ENCODE data around the gene CTTNBP2. TPM values are rescaled to one million over a fixed set of nuclear protein-coding genes. Genes with fewer than 3 reads are reported as not detected.

Gene CTTNBP2
- total RNA-seq, 3 donors from 2014 or later (not counting 1 experiment from before 2014, with no cell fraction given): 0.10 TPM; not detected in 2

- H3K27me3 Mint-ChIP-seq (ENCODE audit: low read depth in 2 of 2): no peaks in the 10 kb centered on the region
- no peak for ATAC-seq
- H3K9me3 Mint-ChIP-seq: peaks cover 4 to 10% of the 10 kb centered on the region in 2 donors
- Histone ChIP-seq H3K4me3 (ENCODE audit: low read length) (no peak overlapping the region), H3K36me3 (ENCODE audit: control insufficient read depth, insufficient read depth, low read length) (no peaks in the 10 kb centered on the region), H3K9me3 (ENCODE audit: control insufficient read depth, insufficient read depth, low read length) (no peaks in the 10 kb centered on the region), H3K4me1 (ENCODE audit: control insufficient read depth, insufficient read depth, low read length) (no peaks in the 10 kb centered on the region), H3K27ac (ENCODE audit: low read length) (no peak overlapping the region), H3K27me3 (ENCODE audit: control insufficient read depth, insufficient read depth, low read length) (no peaks in the 10 kb centered on the region)
- no peak for DNase-seq
- H3K27ac Mint-ChIP-seq: no peak overlapping the region
- no peak for TF ChIP-seq CTCF (IDR thresholded peaks at IDR 0.05)
- H3K36me3 Mint-ChIP-seq: no peaks in the 10 kb centered on the region
- no peaks in the 10 kb centered on the region for H3K4me1 Mint-ChIP-seq
- intact Hi-C loops (cut with micrococcal nuclease): no loop called here
- no peak overlapping the region for H3K4me3 Mint-ChIP-seq
- 100% methylated on average over 3 of the region's 5 CpGs for WGBS (ENCODE audit: insufficient coverage)
Observed at GRCh38 chr7:117790731-117791130, 82.5 kb downstream of the CTTNBP2 start.

- no peaks in the 10 kb centered on the region for H3K27me3 Mint-ChIP-seq (ENCODE audit: low read depth in 2 of 2)
- no peaks in the 10 kb centered on the region for H3K4me1 Mint-ChIP-seq
- Histone ChIP-seq H3K27ac (ENCODE audit: low read length) (no peak overlapping the region), H3K4me1 (ENCODE audit: control insufficient read depth, insufficient read depth, low read length) (no peaks in the 10 kb centered on the region), H3K4me3 (ENCODE audit: low read length) (no peak overlapping the region), H3K36me3 (ENCODE audit: control insufficient read depth, insufficient read depth, low read length) (no peaks in the 10 kb centered on the region), H3K27me3 (ENCODE audit: control insufficient read depth, insufficient read depth, low read length) (no peaks in the 10 kb centered on the region), H3K9me3 (ENCODE audit: control insufficient read depth, insufficient read depth, low read length) (no peaks in the 10 kb centered on the region)
- no peak overlapping the region for H3K27ac Mint-ChIP-seq
- H3K9me3 Mint-ChIP-seq: peaks cover 3 to 10% of the 10 kb centered on the region in 2 donors
- no peak for DNase-seq
- no peaks in the 10 kb centered on the region for H3K36me3 Mint-ChIP-seq
- no peak for ATAC-seq
- no peak overlapping the region for H3K4me3 Mint-ChIP-seq
- intact Hi-C loops (cut with micrococcal nuclease): no loop called here
- no peak for TF ChIP-seq CTCF (IDR thresholded peaks at IDR 0.05)
- 83% methylated on average over 1 of the region's 2 CpGs for WGBS (ENCODE audit: insufficient coverage)
Observed at GRCh38 chr7:117790251-117790650, 83.0 kb downstream of the CTTNBP2 start.

- no CpG with 5 or more reads among the region's 1 CpG for WGBS (ENCODE audit: insufficient coverage)
- no peak for ATAC-seq
- Mint-ChIP-seq H3K9me3 (peaks cover 0 to 3% of the 10 kb centered on the region in 2 donors), H3K4me1 (no peaks in the 10 kb centered on the region), H3K36me3 (no peaks in the 10 kb centered on the region), H3K27me3 (ENCODE audit: low read depth in 2 of 2) (no peaks in the 10 kb centered on the region), H3K27ac (no peak overlapping the region), H3K4me3 (no peak overlapping the region)
- H3K27me3 ChIP-seq (ENCODE audit: control insufficient read depth, insufficient read depth, low read length): no peaks in the 10 kb centered on the region
- TF ChIP-seq CTCF (IDR thresholded peaks at IDR 0.05): no peak
- no peaks in the 10 kb centered on the region for H3K9me3 ChIP-seq (ENCODE audit: control insufficient read depth, insufficient read depth, low read length)
- intact Hi-C loops (cut with micrococcal nuclease): no loop called here
- no peak for DNase-seq
- H3K36me3 ChIP-seq (ENCODE audit: control insufficient read depth, insufficient read depth, low read length): no peaks in the 10 kb centered on the region
- no peaks in the 10 kb centered on the region for H3K4me1 ChIP-seq (ENCODE audit: control insufficient read depth, insufficient read depth, low read length)
- H3K4me3 ChIP-seq (ENCODE audit: low read length): no peak overlapping the region
- no peak overlapping the region for H3K27ac ChIP-seq (ENCODE audit: low read length)
Observed at GRCh38 chr7:117785431-117785830, 87.8 kb downstream of the CTTNBP2 start.

- H3K4me1 ChIP-seq (ENCODE audit: control insufficient read depth, insufficient read depth, low read length): no peaks in the 10 kb centered on the region
- Mint-ChIP-seq H3K36me3 (no peaks in the 10 kb centered on the region), H3K27ac (no peak overlapping the region), H3K4me1 (no peaks in the 10 kb centered on the region), H3K4me3 (no peak overlapping the region), H3K9me3 (peaks cover 0 to 3% of the 10 kb centered on the region in 2 donors), H3K27me3 (ENCODE audit: low read depth in 2 of 2) (no peaks in the 10 kb centered on the region)
- ATAC-seq (no peak), DNase-seq (no peak)
- no CpG with 5 or more reads among the region's 1 CpG for WGBS (ENCODE audit: insufficient coverage)
- H3K27me3 ChIP-seq (ENCODE audit: control insufficient read depth, insufficient read depth, low read length): no peaks in the 10 kb centered on the region
- H3K4me3 ChIP-seq (ENCODE audit: low read length): no peak overlapping the region
- no peaks in the 10 kb centered on the region for H3K36me3 ChIP-seq (ENCODE audit: control insufficient read depth, insufficient read depth, low read length)
- no peaks in the 10 kb centered on the region for H3K9me3 ChIP-seq (ENCODE audit: control insufficient read depth, insufficient read depth, low read length)
- TF ChIP-seq CTCF (IDR thresholded peaks at IDR 0.05): no peak
- H3K27ac ChIP-seq (ENCODE audit: low read length): no peak overlapping the region
- intact Hi-C loops (cut with micrococcal nuclease): no loop called here
Observed at GRCh38 chr7:117784315-117784714, 88.9 kb downstream of the CTTNBP2 start.

Data from natural killer cell (primary cell).